OCI-LY3 (cell line): Measurements from ENCODE around the gene PJVK.

ENCODE experiments used
- EZH2phosphoT487 ChIP-seq: fragments of 200-600 bp; shearing (Covaris generic); IDR thresholded peaks from 2 replicates; pipeline ENCODE4 v1.6.1; 2018; ENCODE audit warnings: antibody characterized with exemption, mixed run types, low read depth
- TF ChIP-seq, protein P1 (sequence below): fragments of 200-600, 300-600 bp; sonication (generic); IDR thresholded peaks from 2 replicates; pipeline ENCODE4 v1.5.1; 2014; ENCODE audit warnings: antibody characterized with exemption, low read length, low read depth

DNA sequence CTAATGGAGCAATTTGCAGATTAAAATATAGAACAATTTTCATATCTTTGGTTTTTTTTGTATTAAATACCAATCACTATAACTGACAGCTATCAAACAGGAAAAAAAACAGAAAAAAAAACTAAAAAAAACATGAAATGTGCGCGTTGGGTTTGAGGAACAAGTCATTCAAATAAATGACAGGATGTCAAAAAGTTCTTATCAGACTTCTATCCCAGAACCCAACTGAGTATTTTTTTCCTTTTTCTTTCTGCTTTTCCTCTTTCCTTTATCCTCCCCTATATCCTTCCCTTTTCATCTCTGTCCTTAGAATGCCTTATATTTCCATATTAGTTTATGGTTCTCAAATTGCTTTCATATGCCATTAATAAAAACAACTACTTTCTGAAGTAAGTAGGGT is 14.5 kb upstream of the PJVK start:
- TF ChIP-seq, protein P1, sequence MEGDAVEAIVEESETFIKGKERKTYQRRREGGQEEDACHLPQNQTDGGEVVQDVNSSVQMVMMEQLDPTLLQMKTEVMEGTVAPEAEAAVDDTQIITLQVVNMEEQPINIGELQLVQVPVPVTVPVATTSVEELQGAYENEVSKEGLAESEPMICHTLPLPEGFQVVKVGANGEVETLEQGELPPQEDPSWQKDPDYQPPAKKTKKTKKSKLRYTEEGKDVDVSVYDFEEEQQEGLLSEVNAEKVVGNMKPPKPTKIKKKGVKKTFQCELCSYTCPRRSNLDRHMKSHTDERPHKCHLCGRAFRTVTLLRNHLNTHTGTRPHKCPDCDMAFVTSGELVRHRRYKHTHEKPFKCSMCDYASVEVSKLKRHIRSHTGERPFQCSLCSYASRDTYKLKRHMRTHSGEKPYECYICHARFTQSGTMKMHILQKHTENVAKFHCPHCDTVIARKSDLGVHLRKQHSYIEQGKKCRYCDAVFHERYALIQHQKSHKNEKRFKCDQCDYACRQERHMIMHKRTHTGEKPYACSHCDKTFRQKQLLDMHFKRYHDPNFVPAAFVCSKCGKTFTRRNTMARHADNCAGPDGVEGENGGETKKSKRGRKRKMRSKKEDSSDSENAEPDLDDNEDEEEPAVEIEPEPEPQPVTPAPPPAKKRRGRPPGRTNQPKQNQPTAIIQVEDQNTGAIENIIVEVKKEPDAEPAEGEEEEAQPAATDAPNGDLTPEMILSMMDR = no peak
- no peak for TF ChIP-seq EZH2phosphoT487
